Measurements from ENCODE around the gene MTTP. TPM values are rescaled to one million over a fixed set of nuclear protein-coding genes. Genes with fewer than 3 reads are reported as not detected.

Gene MTTP
- total RNA-seq, 1 donor from 2014 or later: 2.0 TPM

- intact Hi-C loops (cut with micrococcal nuclease): no loop called here
- DNase-seq (no peak), ATAC-seq (no peak)
Measured at GRCh38 chr4:99634742-99635360, 60.2 kb downstream of the MTTP start.

- intact Hi-C loops (cut with micrococcal nuclease): no loop called here
- DNase-seq: no peak
- ATAC-seq: no peak
Measured at GRCh38 chr4:99635601-99636000, 61.0 kb downstream of the MTTP start.

- DNase-seq: no peak
- no peak for ATAC-seq
- intact Hi-C loops (cut with micrococcal nuclease): no loop called here
Measured at GRCh38 chr4:99636422-99636821, 61.8 kb downstream of the MTTP start.

GRCh38 chr4:99637174-99637573 lies 62.5 kb downstream of the MTTP start:
- no peak for ATAC-seq
- DNase-seq: no peak
- intact Hi-C loops (cut with micrococcal nuclease): no loop called here

GRCh38 chr4:99640676-99641075 lies 66.1 kb downstream of the MTTP start:
- intact Hi-C loops (cut with micrococcal nuclease): no loop called here
- no peak for DNase-seq
- no peak for ATAC-seq

GRCh38 chr4:99642725-99643489 lies 68.3 kb downstream of the MTTP start:
- ATAC-seq (peak; percentile 98), DNase-seq (peak; percentile 84)
- intact Hi-C loops (cut with micrococcal nuclease): no loop called here

- no peak for DNase-seq
- ATAC-seq: no peak
- intact Hi-C loops (cut with micrococcal nuclease): no loop called here
Measured at GRCh38 chr4:99644453-99644852, 69.8 kb downstream of the MTTP start.

- intact Hi-C loops (cut with micrococcal nuclease): no loop called here
- DNase-seq (no peak), ATAC-seq (no peak)
Measured at GRCh38 chr4:99645036-99645435, 70.4 kb downstream of the MTTP start.

- no peak for ATAC-seq
- intact Hi-C loops (cut with micrococcal nuclease): no loop called here
Measured at GRCh38 chr4:99645638-99646037, 71.0 kb downstream of the MTTP start.

GRCh38 chr4:99647071-99647470 lies 72.4 kb downstream of the MTTP start:
- intact Hi-C loops (cut with micrococcal nuclease): no loop called here
- no peak for DNase-seq
- ATAC-seq: no peak

More at GRCh38 chr4:99645638-99646037, 71.0 kb downstream of the MTTP start:
- no peak for DNase-seq

GRCh38 chr4:99648321-99648720 lies 73.7 kb downstream of the MTTP start:
- DNase-seq (no peak), ATAC-seq (no peak)
- intact Hi-C loops (cut with micrococcal nuclease): no loop called here

- no peak for DNase-seq
- no peak for ATAC-seq
- intact Hi-C loops (cut with micrococcal nuclease): no loop called here
Measured at GRCh38 chr4:99649208-99649607, 74.6 kb downstream of the MTTP start.

GRCh38 chr4:99649778-99650177 lies 75.2 kb downstream of the MTTP start:
- DNase-seq: no peak
- ATAC-seq: no peak
- intact Hi-C loops (cut with micrococcal nuclease): no loop called here

- DNase-seq (no peak), ATAC-seq (no peak)
- intact Hi-C loops (cut with micrococcal nuclease): no loop called here
Measured at GRCh38 chr4:99651016-99651769, 76.6 kb downstream of the MTTP start.

GRCh38 chr4:99651811-99652485 lies 77.3 kb downstream of the MTTP start:
- no peak for DNase-seq
- intact Hi-C loops (cut with micrococcal nuclease): no loop called here
- ATAC-seq: no peak

GRCh38 chr4:99652596-99653436 lies 78.2 kb downstream of the MTTP start:
- intact Hi-C loops (cut with micrococcal nuclease): no loop called here
- no peak for ATAC-seq

GRCh38 chr4:99653916-99654315 lies 79.3 kb downstream of the MTTP start:
- ATAC-seq (no peak), DNase-seq (no peak)
- intact Hi-C loops (cut with micrococcal nuclease): no loop called here

More at GRCh38 chr4:99652596-99653436, 78.2 kb downstream of the MTTP start:
- no peak for DNase-seq

- ATAC-seq: no peak
- no peak for DNase-seq
- intact Hi-C loops (cut with micrococcal nuclease): no loop called here
Measured at GRCh38 chr4:99654361-99654761, 79.7 kb downstream of the MTTP start.

All from left ventricle myocardium superior (tissue), 1 donor.